ENCODE results near the gene SEPTIN5.
A peak's percentile ranks its signal among the peaks of the same experiment; 100 is the strongest.

DNA sequence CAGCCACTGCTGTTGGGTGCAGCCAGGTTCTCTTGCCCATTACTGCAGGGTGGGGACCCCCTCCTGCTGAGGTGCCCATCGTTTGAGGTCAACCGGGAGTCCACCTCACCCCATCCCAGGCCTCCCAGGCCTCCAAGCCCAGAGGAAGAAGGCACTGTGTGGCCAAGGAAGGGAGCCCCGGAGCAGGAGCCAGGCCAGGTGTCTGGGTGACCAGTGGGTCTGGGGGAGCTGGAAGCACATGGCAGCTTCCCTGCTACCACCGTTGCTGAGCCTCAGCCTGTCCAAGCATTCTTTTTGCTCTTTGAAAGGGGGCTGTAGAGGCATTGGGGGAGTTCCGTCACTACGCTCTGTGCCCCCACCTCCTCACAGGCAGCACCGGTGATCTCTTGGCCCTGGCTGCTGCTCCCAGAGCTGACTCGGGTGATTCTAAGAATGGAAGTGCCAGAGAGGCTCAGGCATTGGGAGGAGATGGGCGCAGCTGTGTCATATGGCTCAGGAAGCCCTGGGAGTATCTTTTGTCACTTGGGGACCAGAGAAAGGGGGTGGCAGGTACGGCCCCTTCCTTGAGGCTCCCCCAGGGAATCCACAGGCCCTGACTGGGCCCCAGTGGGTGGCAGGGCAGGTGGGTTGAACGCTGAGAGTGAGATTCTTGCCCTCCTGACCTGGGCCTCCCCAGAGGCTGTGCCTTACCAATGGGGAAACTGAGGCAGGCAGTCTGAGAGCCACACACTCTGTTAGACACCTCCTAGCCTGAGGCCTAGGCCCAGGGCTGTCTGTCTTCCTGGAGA is 1.9 kb downstream of the SEPTIN5 start:
- TF ChIP-seq, protein P1, sequence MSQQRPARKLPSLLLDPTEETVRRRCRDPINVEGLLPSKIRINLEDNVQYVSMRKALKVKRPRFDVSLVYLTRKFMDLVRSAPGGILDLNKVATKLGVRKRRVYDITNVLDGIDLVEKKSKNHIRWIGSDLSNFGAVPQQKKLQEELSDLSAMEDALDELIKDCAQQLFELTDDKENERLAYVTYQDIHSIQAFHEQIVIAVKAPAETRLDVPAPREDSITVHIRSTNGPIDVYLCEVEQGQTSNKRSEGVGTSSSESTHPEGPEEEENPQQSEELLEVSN (IDR thresholded peaks at IDR 0.05; ENCODE audit: borderline replicate concordance in 1 of 2, extremely low read depth in 1 of 2, insufficient read depth in 1 of 2, insufficient read length in 1 of 2, low read depth in 1 of 2, low read length in 1 of 2, poor library complexity in 1 of 2, severe bottlenecking in 1 of 2) = no peak
- TF ChIP-seq, protein P2, sequence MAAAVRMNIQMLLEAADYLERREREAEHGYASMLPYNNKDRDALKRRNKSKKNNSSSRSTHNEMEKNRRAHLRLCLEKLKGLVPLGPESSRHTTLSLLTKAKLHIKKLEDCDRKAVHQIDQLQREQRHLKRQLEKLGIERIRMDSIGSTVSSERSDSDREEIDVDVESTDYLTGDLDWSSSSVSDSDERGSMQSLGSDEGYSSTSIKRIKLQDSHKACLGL (CRISPR knock-in tag; IDR thresholded peaks at IDR 0.05; ENCODE audit: borderline replicate concordance, poor library complexity, severe bottlenecking) = no peak
- no peak for TF ChIP-seq XRCC3 (IDR thresholded peaks at IDR 0.05)
- TF ChIP-seq ARID2 (IDR thresholded peaks at IDR 0.05) = no peak
- TF ChIP-seq CHD4 (IDR thresholded peaks at IDR 0.05; ENCODE audit: insufficient read depth, insufficient replicate concordance, low read depth, low read length, poor library complexity, severe bottlenecking) = no peak
- TF ChIP-seq KLF13 (tag; IDR thresholded peaks at IDR 0.05; ENCODE audit: borderline replicate concordance, low read depth) = no peak
- TF ChIP-seq, protein P3, sequence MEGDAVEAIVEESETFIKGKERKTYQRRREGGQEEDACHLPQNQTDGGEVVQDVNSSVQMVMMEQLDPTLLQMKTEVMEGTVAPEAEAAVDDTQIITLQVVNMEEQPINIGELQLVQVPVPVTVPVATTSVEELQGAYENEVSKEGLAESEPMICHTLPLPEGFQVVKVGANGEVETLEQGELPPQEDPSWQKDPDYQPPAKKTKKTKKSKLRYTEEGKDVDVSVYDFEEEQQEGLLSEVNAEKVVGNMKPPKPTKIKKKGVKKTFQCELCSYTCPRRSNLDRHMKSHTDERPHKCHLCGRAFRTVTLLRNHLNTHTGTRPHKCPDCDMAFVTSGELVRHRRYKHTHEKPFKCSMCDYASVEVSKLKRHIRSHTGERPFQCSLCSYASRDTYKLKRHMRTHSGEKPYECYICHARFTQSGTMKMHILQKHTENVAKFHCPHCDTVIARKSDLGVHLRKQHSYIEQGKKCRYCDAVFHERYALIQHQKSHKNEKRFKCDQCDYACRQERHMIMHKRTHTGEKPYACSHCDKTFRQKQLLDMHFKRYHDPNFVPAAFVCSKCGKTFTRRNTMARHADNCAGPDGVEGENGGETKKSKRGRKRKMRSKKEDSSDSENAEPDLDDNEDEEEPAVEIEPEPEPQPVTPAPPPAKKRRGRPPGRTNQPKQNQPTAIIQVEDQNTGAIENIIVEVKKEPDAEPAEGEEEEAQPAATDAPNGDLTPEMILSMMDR (IDR thresholded peaks at IDR 0.05 in 2 of 3, conservative IDR thresholded peaks at IDR 0.05 in 1 of 3; ENCODE audit: insufficient read depth in 2 of 3, low read depth in 1 of 3, low read length in 3 of 3) = 0 out of 6 replicates have a peak, but pooled peaks of 1 of the 3 experiments have one; percentile 0
- TF ChIP-seq, protein P4, sequence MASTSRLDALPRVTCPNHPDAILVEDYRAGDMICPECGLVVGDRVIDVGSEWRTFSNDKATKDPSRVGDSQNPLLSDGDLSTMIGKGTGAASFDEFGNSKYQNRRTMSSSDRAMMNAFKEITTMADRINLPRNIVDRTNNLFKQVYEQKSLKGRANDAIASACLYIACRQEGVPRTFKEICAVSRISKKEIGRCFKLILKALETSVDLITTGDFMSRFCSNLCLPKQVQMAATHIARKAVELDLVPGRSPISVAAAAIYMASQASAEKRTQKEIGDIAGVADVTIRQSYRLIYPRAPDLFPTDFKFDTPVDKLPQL (IDR thresholded peaks at IDR 0.05; ENCODE audit: extremely low read depth, insufficient read length) = no peak
- no peak for TF ChIP-seq ZNF707 (CRISPR knock-in tag; conservative IDR thresholded peaks at IDR 0.05)
- TF ChIP-seq CHD1 (IDR thresholded peaks at IDR 0.05; ENCODE audit: low read length) = no peak
- TF ChIP-seq NEUROD1 (IDR thresholded peaks at IDR 0.05; ENCODE audit: borderline replicate concordance, low read depth, low read length, partially characterized antibody) = no peak
- TF ChIP-seq, protein P5, sequence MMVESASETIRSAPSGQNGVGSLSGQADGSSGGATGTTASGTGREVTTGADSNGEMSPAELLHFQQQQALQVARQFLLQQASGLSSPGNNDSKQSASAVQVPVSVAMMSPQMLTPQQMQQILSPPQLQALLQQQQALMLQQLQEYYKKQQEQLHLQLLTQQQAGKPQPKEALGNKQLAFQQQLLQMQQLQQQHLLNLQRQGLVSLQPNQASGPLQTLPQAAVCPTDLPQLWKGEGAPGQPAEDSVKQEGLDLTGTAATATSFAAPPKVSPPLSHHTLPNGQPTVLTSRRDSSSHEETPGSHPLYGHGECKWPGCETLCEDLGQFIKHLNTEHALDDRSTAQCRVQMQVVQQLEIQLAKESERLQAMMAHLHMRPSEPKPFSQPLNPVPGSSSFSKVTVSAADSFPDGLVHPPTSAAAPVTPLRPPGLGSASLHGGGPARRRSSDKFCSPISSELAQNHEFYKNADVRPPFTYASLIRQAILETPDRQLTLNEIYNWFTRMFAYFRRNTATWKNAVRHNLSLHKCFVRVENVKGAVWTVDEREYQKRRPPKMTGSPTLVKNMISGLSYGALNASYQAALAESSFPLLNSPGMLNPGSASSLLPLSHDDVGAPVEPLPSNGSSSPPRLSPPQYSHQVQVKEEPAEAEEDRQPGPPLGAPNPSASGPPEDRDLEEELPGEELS (CRISPR knock-in tag; IDR thresholded peaks at IDR 0.05; ENCODE audit: borderline replicate concordance) = no peak
